Left hindlimb (tissue), 1 donor: Measurements from ENCODE around the gene HS6ST1.
A peak's percentile ranks its signal among the peaks of the same experiment; 100 is the strongest.
"Not testable (repeated sequence)": the region's sequence is repeated elsewhere in the genome, so short reads cannot be mapped to it uniquely, and the experiment has no call there.

Source experiments
- DNase-seq: peaks from one replicate; pipeline ENCODE4 v3.0.0-alpha.2; 2018

HS6ST1 gene

GRCh38 chr2:128321784-128322714, 3.4 kb upstream of the HS6ST1 start:
- peak; percentile 92 for DNase-seq

- no peak for DNase-seq
Measured at GRCh38 chr2:128320906-128321771, 2.5 kb upstream of the HS6ST1 start.

- no peak for DNase-seq
Measured at GRCh38 chr2:128320192-128320905, 1.7 kb upstream of the HS6ST1 start.

- no peak for DNase-seq
Measured at GRCh38 chr2:128319631-128320191, 1.0 kb upstream of the HS6ST1 start.

GRCh38 chr2:128318245-128318644, 423 bp downstream of the HS6ST1 start:
- peak; percentile 29 for DNase-seq

- DNase-seq: not testable (repeated sequence)
Measured at GRCh38 chr2:128317899-128318225, 806 bp downstream of the HS6ST1 start.

GRCh38 chr2:128317181-128317898, 1.3 kb downstream of the HS6ST1 start:
- peak; percentile 47 for DNase-seq

GRCh38 chr2:128316777-128317180, 1.9 kb downstream of the HS6ST1 start:
- no peak for DNase-seq

GRCh38 chr2:128315829-128316776, 2.6 kb downstream of the HS6ST1 start:
- DNase-seq: peak; percentile 39

GRCh38 chr2:128315122-128315828, 3.4 kb downstream of the HS6ST1 start:
- DNase-seq: peak; percentile 19

- peak; percentile 26 for DNase-seq
Measured at GRCh38 chr2:128314348-128315121, 4.1 kb downstream of the HS6ST1 start.

GRCh38 chr2:128313931-128314347, 4.7 kb downstream of the HS6ST1 start:
- DNase-seq: peak; percentile 21

GRCh38 chr2:128313091-128313836, 5.4 kb downstream of the HS6ST1 start:
- DNase-seq: peak; percentile 24

- peak; percentile 17 for DNase-seq
Measured at GRCh38 chr2:128312411-128312810, 6.3 kb downstream of the HS6ST1 start.

GRCh38 chr2:128311755-128312341, 6.8 kb downstream of the HS6ST1 start:
- DNase-seq: peak; percentile 11

- DNase-seq: peak; percentile 19
Measured at GRCh38 chr2:128311216-128311754, 7.4 kb downstream of the HS6ST1 start.

GRCh38 chr2:128310761-128311160, 7.9 kb downstream of the HS6ST1 start:
- DNase-seq: no peak
